H9 (cell line): ENCODE data around the gene CDCA3. TPM values are rescaled to one million over a fixed set of nuclear protein-coding genes. Genes with fewer than 3 reads are reported as not detected.

ENCODE experiments used
- DNase-seq: peaks from one replicate; pipeline ENCODE4 v3.0.0-alpha.2; 2017
- H2AFZ ChIP-seq: one replicate; pipeline ENCODE4 v1.6.1; 2013; ENCODE audit warnings: mild to moderate bottlenecking, low read length, control low read depth, moderate library complexity
- H2AK5ac ChIP-seq: 2 replicates; pipeline ENCODE4 v1.6.1; 2013; ENCODE audit warnings: low read length, control low read depth, mixed read lengths; ENCODE audit not compliant: insufficient read length
- H2BK120ac ChIP-seq: one replicate; pipeline ENCODE4 v1.6.1; 2013; ENCODE audit warnings: low read depth, mild to moderate bottlenecking, low read length, control low read depth, inconsistent platforms; ENCODE audit not compliant: poor library complexity, severe bottlenecking
- H2BK12ac ChIP-seq: 2 replicates; pipeline ENCODE4 v1.6.1; 2013; ENCODE audit warnings: low read length, control low read depth, mixed read lengths, low read depth; ENCODE audit not compliant: insufficient read length
- H2BK15ac ChIP-seq: 2 replicates; pipeline ENCODE4 v1.6.1; 2013; ENCODE audit warnings: low read depth, low read length, control low read depth
- H2BK20ac ChIP-seq: one replicate; pipeline ENCODE4 v1.6.1; 2013; ENCODE audit warnings: low read depth, mild to moderate bottlenecking, low read length, control low read depth, inconsistent platforms; ENCODE audit not compliant: poor library complexity, severe bottlenecking
- H2BK5ac ChIP-seq: 2 replicates; pipeline ENCODE4 v1.6.1; 2013; ENCODE audit warnings: low read length, control low read depth, mixed read lengths; ENCODE audit not compliant: insufficient read length
- H3K14ac ChIP-seq: 2 replicates; pipeline ENCODE4 v1.6.1; 2013; ENCODE audit warnings: low read length, control low read depth; ENCODE audit not compliant: insufficient read depth
- H3K18ac ChIP-seq: 2 replicates; pipeline ENCODE4 v1.6.1; 2013; ENCODE audit warnings: low read depth, mild to moderate bottlenecking, mixed read lengths, low read length, control low read depth; ENCODE audit not compliant: insufficient read length
- H3K23ac ChIP-seq: 2 replicates; pipeline ENCODE4 v1.6.1; 2013; ENCODE audit warnings: low read length, control low read depth, mixed read lengths, low read depth; ENCODE audit not compliant: insufficient read length
- H3K23me2 ChIP-seq: 2 replicates; pipeline ENCODE4 v1.6.1; 2013; ENCODE audit warnings: low read depth, mild to moderate bottlenecking, mixed read lengths, low read length, control low read depth; ENCODE audit not compliant: insufficient read length, poor library complexity, severe bottlenecking
- H3K27ac ChIP-seq: 2 replicates; pipeline ENCODE4 v1.5.1; 2013; ENCODE audit warnings: low read length, control low read depth, mixed read lengths, low read depth; ENCODE audit not compliant: insufficient read length
- H3K27me3 ChIP-seq: 2 replicates; pipeline ENCODE4 v1.6.1; 2013; ENCODE audit warnings: low read length, control low read depth, inconsistent platforms; ENCODE audit not compliant: insufficient read depth
- H3K4ac ChIP-seq: 2 replicates; pipeline ENCODE4 v1.6.1; 2013; ENCODE audit warnings: low read depth, mild to moderate bottlenecking, control low read depth, inconsistent platforms, low read length, moderate library complexity
- H3K4me1 ChIP-seq: 2 replicates; pipeline ENCODE4 v1.6.1; 2013; ENCODE audit warnings: low read length, control low read depth, inconsistent platforms; ENCODE audit not compliant: insufficient read depth
- H3K4me2 ChIP-seq: 2 replicates; pipeline ENCODE4 v1.6.1; 2013; ENCODE audit warnings: low read length, control low read depth, mixed read lengths; ENCODE audit not compliant: insufficient read length, insufficient read depth
- H3K56ac ChIP-seq: 2 replicates; pipeline ENCODE4 v1.6.1; 2013; ENCODE audit warnings: low read depth, mild to moderate bottlenecking, mixed read lengths, low read length, control low read depth; ENCODE audit not compliant: insufficient read length
- H3K79me1 ChIP-seq: 2 replicates; pipeline ENCODE4 v1.6.1; 2013; ENCODE audit warnings: low read depth, mild to moderate bottlenecking, moderate library complexity, low read length, control low read depth, inconsistent platforms; ENCODE audit not compliant: insufficient read depth, poor library complexity, severe bottlenecking
- H3K79me2 ChIP-seq: 2 replicates; pipeline ENCODE4 v1.6.1; 2013; ENCODE audit warnings: low read length, control low read depth, inconsistent platforms; ENCODE audit not compliant: insufficient read depth
- H3K9ac ChIP-seq: 2 replicates; pipeline ENCODE4 v1.6.1; 2013; ENCODE audit warnings: low read length, control low read depth, mixed read lengths; ENCODE audit not compliant: insufficient read length; ENCODE audit errors: extremely low read depth
- H3K9me3 ChIP-seq: one replicate; pipeline ENCODE4 v1.6.1; 2013; ENCODE audit warnings: low read depth, low read length, inconsistent platforms; ENCODE audit not compliant: control insufficient read depth
- H3T11ph ChIP-seq: one replicate; pipeline ENCODE4 v1.6.1; 2013; ENCODE audit warnings: mild to moderate bottlenecking, low read length, control low read depth, inconsistent platforms
- H4K20me1 ChIP-seq: one replicate; pipeline ENCODE4 v1.6.1; 2013; ENCODE audit not compliant: control insufficient read depth, insufficient read length, insufficient read depth
- H4K5ac ChIP-seq: 2 replicates; pipeline ENCODE4 v1.6.1; 2013; ENCODE audit warnings: low read depth, mild to moderate bottlenecking, mixed read lengths, low read length, control low read depth; ENCODE audit not compliant: insufficient read length
- H4K8ac ChIP-seq: replicated peaks from 2 replicates; pipeline ENCODE4 v1.6.1; 2013; ENCODE audit warnings: low read length, control low read depth, mixed read lengths, low read depth; ENCODE audit not compliant: insufficient read length
- H4K91ac ChIP-seq: 2 replicates; pipeline ENCODE4 v1.6.1; 2013; ENCODE audit warnings: low read depth, mild to moderate bottlenecking, moderate library complexity, mixed read lengths, low read length, control low read depth; ENCODE audit not compliant: insufficient read length
- H3K27ac Mint-ChIP-seq, 3 experiments: 2 replicates in 2 of 3; 3 replicates in 1 of 3; pipeline ENCODE4 v1.8.0; 2020 to 2021; ENCODE audit warnings: mixed read lengths in 3 of 3, mild to moderate bottlenecking in 1 of 3, moderate library complexity in 1 of 3
- H3K27me3 Mint-ChIP-seq: 2 replicates; pipeline ENCODE4 v1.8.0; 2021; ENCODE audit warnings: low read depth, mild to moderate bottlenecking, moderate library complexity, mixed read lengths
- H3K36me3 Mint-ChIP-seq, 3 experiments: 2 replicates in 2 of 3; 3 replicates in 1 of 3; pipeline ENCODE4 v1.8.0; 2020 to 2021; ENCODE audit warnings: low read depth in 3 of 3, mixed read lengths in 3 of 3; ENCODE audit not compliant: insufficient read depth in 1 of 3
- H3K4me1 Mint-ChIP-seq, 2 experiments: 2 replicates each; pipeline ENCODE4 v1.8.0; 2020; ENCODE audit warnings: mixed read lengths in 2 of 2
- H3K4me3 Mint-ChIP-seq, 2 experiments: 2 replicates in 1 of 2; 3 replicates in 1 of 2; pipeline ENCODE4 v1.8.0; 2020 to 2021; ENCODE audit warnings: mild to moderate bottlenecking in 2 of 2, mixed read lengths in 2 of 2, moderate library complexity in 1 of 2
- H3K9me3 Mint-ChIP-seq, 2 experiments: 2 replicates in 1 of 2; 3 replicates in 1 of 2; pipeline ENCODE4 v1.8.0; 2020; ENCODE audit warnings: mild to moderate bottlenecking in 2 of 2, mixed read lengths in 2 of 2, moderate library complexity in 1 of 2
- WGBS: extraction: QIAGEN DNeasy Blood & Tissue Kit; methylation state at CpG from one replicate; pipeline ENCODE4 v1.1.7; 2013; ENCODE audit warnings: missing lambda C conversion rate, low lambda C conversion rate, mixed read lengths; ENCODE audit not compliant: insufficient read length; ENCODE audit errors: extremely low coverage; 5-methylcytosine and 5-hydroxymethylcytosine counted together
- total RNA-seq: library from RNA; stranded (reverse); gene quantifications from 2 replicates; pipeline ENCODE4 v1.2.1, GENCODE V29; 2021
- TF ChIP-seq, protein P1 (sequence below): fragments of 200-600 bp; sonication (generic); conservative IDR thresholded peaks from 3 replicates; pipeline ENCODE4 v1.8.0; 2021; ENCODE audit warnings: antibody characterized with exemption, mild to moderate bottlenecking

CDCA3 gene
- total RNA-seq, 1 experiment from 2014 or later = 45.1 TPM

DNA sequence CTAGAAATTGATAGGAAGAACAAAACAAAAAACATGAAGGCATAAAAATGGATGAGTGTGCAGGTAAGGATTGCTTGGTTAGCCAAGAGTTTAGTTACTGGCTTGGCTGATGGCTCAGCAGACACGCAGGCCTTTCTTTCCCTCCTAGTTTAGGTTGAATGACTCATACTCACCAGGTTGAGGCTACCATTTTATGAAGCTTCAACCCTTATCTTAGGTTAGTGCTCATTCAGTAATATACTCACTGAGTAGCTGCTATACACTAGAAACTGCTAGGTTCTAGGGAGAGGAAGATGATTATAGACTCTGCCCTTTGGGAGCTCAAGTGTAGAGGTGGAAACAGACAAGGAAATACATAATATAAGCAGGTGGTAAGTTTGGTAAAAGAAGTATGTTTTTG lies 16.8 kb downstream of the CDCA3 start:
- peaks cover 5% of the 10 kb centered on the region for H3K23me2 ChIP-seq
- no peak overlapping the region for H4K91ac ChIP-seq
- no peaks in the 10 kb centered on the region for H3K4me1 ChIP-seq
- no peak for DNase-seq
- no peak overlapping the region for H4K8ac ChIP-seq
- no peaks in the 10 kb centered on the region for H3K9me3 ChIP-seq
- H2BK5ac ChIP-seq = no peak overlapping the region
- H3K27me3 ChIP-seq = no peaks in the 10 kb centered on the region
- H4K20me1 ChIP-seq = peaks cover 2% of the 10 kb centered on the region
- no peak overlapping the region for H4K5ac ChIP-seq
- peaks cover 43 to 85% (median 75%) of the 10 kb centered on the region in 3 experiments; a peak in 6 of 7 replicates for H3K36me3 Mint-ChIP-seq
- no peak overlapping the region for H3K4ac ChIP-seq
- no peak overlapping the region for H2AK5ac ChIP-seq
- H2BK12ac ChIP-seq = no peak overlapping the region
- H2AFZ ChIP-seq = no peak overlapping the region
- no peak overlapping the region for H3K23ac ChIP-seq
- no peaks in the 10 kb centered on the region for H3K27me3 Mint-ChIP-seq
- no peaks in the 10 kb centered on the region for H3K79me1 ChIP-seq
- peaks cover 6 to 21% of the 10 kb centered on the region in 2 experiments for H3K4me1 Mint-ChIP-seq
- no peak overlapping the region for H2BK20ac ChIP-seq
- no peak overlapping the region for H3K9ac ChIP-seq
- peaks cover 2% of the 10 kb centered on the region; the same call in 1 of the 2 replicates for H3K79me2 ChIP-seq
- H3K27ac Mint-ChIP-seq = peak overlapping the region in 1 of 3 experiments; percentile 25; a peak in 3 of 7 replicates
- H3K9me3 Mint-ChIP-seq = no peaks in the 10 kb centered on the region; a peak in 1 of 5 replicates
- H3K4me3 Mint-ChIP-seq = no peak overlapping the region
- no CpG with 5 or more reads among the region's 1 CpG for WGBS
- H3T11ph ChIP-seq = no peak overlapping the region
- H3K27ac ChIP-seq = no peak overlapping the region
- no peak overlapping the region for H2BK15ac ChIP-seq
- H2BK120ac ChIP-seq = no peak overlapping the region
- H3K56ac ChIP-seq = no peak overlapping the region
- no peak overlapping the region for H3K18ac ChIP-seq
- no peak overlapping the region for H3K14ac ChIP-seq
- TF ChIP-seq, protein P1, sequence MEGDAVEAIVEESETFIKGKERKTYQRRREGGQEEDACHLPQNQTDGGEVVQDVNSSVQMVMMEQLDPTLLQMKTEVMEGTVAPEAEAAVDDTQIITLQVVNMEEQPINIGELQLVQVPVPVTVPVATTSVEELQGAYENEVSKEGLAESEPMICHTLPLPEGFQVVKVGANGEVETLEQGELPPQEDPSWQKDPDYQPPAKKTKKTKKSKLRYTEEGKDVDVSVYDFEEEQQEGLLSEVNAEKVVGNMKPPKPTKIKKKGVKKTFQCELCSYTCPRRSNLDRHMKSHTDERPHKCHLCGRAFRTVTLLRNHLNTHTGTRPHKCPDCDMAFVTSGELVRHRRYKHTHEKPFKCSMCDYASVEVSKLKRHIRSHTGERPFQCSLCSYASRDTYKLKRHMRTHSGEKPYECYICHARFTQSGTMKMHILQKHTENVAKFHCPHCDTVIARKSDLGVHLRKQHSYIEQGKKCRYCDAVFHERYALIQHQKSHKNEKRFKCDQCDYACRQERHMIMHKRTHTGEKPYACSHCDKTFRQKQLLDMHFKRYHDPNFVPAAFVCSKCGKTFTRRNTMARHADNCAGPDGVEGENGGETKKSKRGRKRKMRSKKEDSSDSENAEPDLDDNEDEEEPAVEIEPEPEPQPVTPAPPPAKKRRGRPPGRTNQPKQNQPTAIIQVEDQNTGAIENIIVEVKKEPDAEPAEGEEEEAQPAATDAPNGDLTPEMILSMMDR = no peak
- no peak overlapping the region for H3K4me2 ChIP-seq
